PC-3 (cell line): ENCODE data around the gene FBLN1. TPM values are rescaled to one million over a fixed set of nuclear protein-coding genes. Genes with fewer than 3 reads are reported as not detected.

Experiments used
- ATAC-seq: fragments of 200-7000 bp; cut with Tn5 transposase; 2 replicates; pipeline ENCODE4 v1.9.1; 2020; ENCODE audit warnings: mild to moderate bottlenecking, moderate library complexity
- BruUV-seq: library from RNA; stranded (reverse); fragments of 400-500 nt; replicated peaks from 2 replicates; lab custom pipeline; 2021; lab: Mats Ljungman, UMichigan
- CTCF ChIA-PET: fragments of 300-600 bp; sonication (Branson Sonifier 250); formaldehyde crosslinking; loops from one replicate; lab custom pipeline; 2022; ENCODE audit warnings: antibody characterized with exemption; lab: Charles Lee
- POLR2A ChIA-PET: fragments of 300-600 bp; sonication (Branson Sonifier 250); formaldehyde crosslinking; loops from one replicate; lab custom pipeline; 2022; ENCODE audit warnings: antibody characterized with exemption; ENCODE audit not compliant: unreplicated experiment; lab: Charles Lee
- DNase-seq: peaks from one replicate; pipeline ENCODE4 v3.0.0-alpha.2; 2015
- H2AFZ ChIP-seq: fragments of 300-600 bp; sonication (generic); 2 replicates; pipeline ENCODE4 v1.6.0; 2016; ENCODE audit warnings: antibody characterized with exemption, low read length
- H3F3A ChIP-seq: fragments of 300-600 bp; sonication (generic); one replicate; pipeline ENCODE4 v1.6.0; 2017; ENCODE audit warnings: antibody characterized with exemption, low read length, control low read depth, mild to moderate bottlenecking; ENCODE audit not compliant: unreplicated experiment
- H3K27ac ChIP-seq: fragments of 300-600 bp; sonication (generic); 2 replicates; pipeline ENCODE4 v1.5.1; 2016; ENCODE audit warnings: mild to moderate bottlenecking, low read length
- H3K27me3 ChIP-seq: fragments of 300-600 bp; sonication (generic); 2 replicates; pipeline ENCODE4 v1.6.1; 2016; ENCODE audit warnings: low read length, mixed read lengths
- H3K36me3 ChIP-seq: fragments of 300-600 bp; sonication (generic); 2 replicates; pipeline ENCODE4 v1.6.1; 2016; ENCODE audit warnings: low read depth, mixed run types, low read length, mixed read lengths
- H3K4me1 ChIP-seq: fragments of 300-600 bp; sonication (generic); 2 replicates; pipeline ENCODE4 v1.5.1; 2016; ENCODE audit warnings: low read length; ENCODE audit not compliant: insufficient read depth
- H3K4me2 ChIP-seq: fragments of 300-600 bp; sonication (generic); 2 replicates; pipeline ENCODE4 v1.6.0; 2016; ENCODE audit warnings: low read length
- H3K4me3 ChIP-seq: fragments of 300-600 bp; sonication (generic); 2 replicates; pipeline ENCODE4 v1.5.1; 2016; ENCODE audit warnings: mild to moderate bottlenecking, low read length, mixed read lengths
- H3K79me2 ChIP-seq: fragments of 300-600 bp; sonication (generic); 2 replicates; pipeline ENCODE4 v1.6.1; 2017; ENCODE audit warnings: low read length, mixed read lengths
- H3K9ac ChIP-seq: fragments of 300-600 bp; sonication (generic); 2 replicates; pipeline ENCODE4 v1.6.0; 2016; ENCODE audit warnings: mild to moderate bottlenecking, low read length
- H3K9me2 ChIP-seq: fragments of 300-600 bp; sonication (generic); replicated peaks from 2 replicates; pipeline ENCODE4 v1.6.1; 2016; ENCODE audit warnings: mixed run types, low read length, mixed read lengths
- H3K9me3 ChIP-seq: fragments of 300-600 bp; sonication (generic); 2 replicates; pipeline ENCODE4 v1.6.1; 2016; ENCODE audit warnings: low read length, mixed read lengths
- H4K20me1 ChIP-seq: fragments of 300-600 bp; sonication (generic); 2 replicates; pipeline ENCODE4 v1.6.1; 2016; ENCODE audit warnings: low read length, mixed read lengths
- EZH2 ChIP-seq: fragments of 300-600 bp; sonication (generic); IDR thresholded peaks from one replicate; pipeline ENCODE4 v1.6.1; 2017; ENCODE audit warnings: antibody characterized with exemption, mild to moderate bottlenecking, low read length; ENCODE audit not compliant: unreplicated experiment
- EZH2phosphoT487 ChIP-seq: fragments of 300-600 bp; sonication (generic); IDR thresholded peaks from 2 replicates; pipeline ENCODE4 v1.6.1; 2018; ENCODE audit warnings: mild to moderate bottlenecking, antibody characterized with exemption, low read length, borderline replicate concordance
- intact Hi-C: fragments of 100-400 bp; cut with micrococcal nuclease; formaldehyde crosslinking; loops from 2 replicates; pipeline ENCODE4 v1.9.0; 2023
- total RNA-seq: library from RNA; depleted of rRNA; stranded (reverse); fragments of >200 nt; gene quantifications from 2 replicates; pipeline ENCODE4 v1.2.3, GENCODE V29; 2014
- TF ChIP-seq, protein P1 (sequence below): fragments of 300-600 bp; sonication (generic); conservative IDR thresholded peaks from 2 replicates; pipeline ENCODE4 v1.5.1; 2017; ENCODE audit warnings: antibody characterized with exemption, low read depth, mild to moderate bottlenecking, low read length

The FBLN1 gene
- total RNA-seq, 1 experiment from 2014 or later, result 13.4 TPM

GRCh38 chr22:45483918-45484499 is 18.7 kb upstream of the FBLN1 start:
- H2AFZ ChIP-seq, result no peak overlapping the region
- CTCF ChIA-PET, result no interaction called here
- DNase-seq, result no peak

GRCh38 chr22:45484742-45485141 is 17.9 kb upstream of the FBLN1 start:
- TF ChIP-seq EZH2phosphoT487 (no peak), EZH2 (no peak)
- TF ChIP-seq, protein P1, sequence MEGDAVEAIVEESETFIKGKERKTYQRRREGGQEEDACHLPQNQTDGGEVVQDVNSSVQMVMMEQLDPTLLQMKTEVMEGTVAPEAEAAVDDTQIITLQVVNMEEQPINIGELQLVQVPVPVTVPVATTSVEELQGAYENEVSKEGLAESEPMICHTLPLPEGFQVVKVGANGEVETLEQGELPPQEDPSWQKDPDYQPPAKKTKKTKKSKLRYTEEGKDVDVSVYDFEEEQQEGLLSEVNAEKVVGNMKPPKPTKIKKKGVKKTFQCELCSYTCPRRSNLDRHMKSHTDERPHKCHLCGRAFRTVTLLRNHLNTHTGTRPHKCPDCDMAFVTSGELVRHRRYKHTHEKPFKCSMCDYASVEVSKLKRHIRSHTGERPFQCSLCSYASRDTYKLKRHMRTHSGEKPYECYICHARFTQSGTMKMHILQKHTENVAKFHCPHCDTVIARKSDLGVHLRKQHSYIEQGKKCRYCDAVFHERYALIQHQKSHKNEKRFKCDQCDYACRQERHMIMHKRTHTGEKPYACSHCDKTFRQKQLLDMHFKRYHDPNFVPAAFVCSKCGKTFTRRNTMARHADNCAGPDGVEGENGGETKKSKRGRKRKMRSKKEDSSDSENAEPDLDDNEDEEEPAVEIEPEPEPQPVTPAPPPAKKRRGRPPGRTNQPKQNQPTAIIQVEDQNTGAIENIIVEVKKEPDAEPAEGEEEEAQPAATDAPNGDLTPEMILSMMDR, result no peak
- no peak overlapping the region for H3K4me3 ChIP-seq
- POLR2A ChIA-PET, result no interaction called here
- DNase-seq (no peak), ATAC-seq (no peak)
- no peak overlapping the region for H3K9ac ChIP-seq
- no peaks in the 10 kb centered on the region for H3F3A ChIP-seq
- no peaks in the 10 kb centered on the region for H4K20me1 ChIP-seq
- intact Hi-C loops, result no loop called here
- no TSS peak for BruUV-seq
- 0 out of 2 replicates have a peak, but pooled peaks cover 3% of the 10 kb centered on the region for H3K9me3 ChIP-seq
- H3K9me2 ChIP-seq, result no peaks in the 10 kb centered on the region
- no peak overlapping the region for H3K4me2 ChIP-seq
- H3K27ac ChIP-seq, result no peak overlapping the region
- H3K36me3 ChIP-seq, result no peaks in the 10 kb centered on the region
- H3K4me1 ChIP-seq, result no peaks in the 10 kb centered on the region
- no peaks in the 10 kb centered on the region for H3K79me2 ChIP-seq
- H2AFZ ChIP-seq, result no peak overlapping the region
- CTCF ChIA-PET, result no interaction called here
- H3K27me3 ChIP-seq, result no peaks in the 10 kb centered on the region

More at GRCh38 chr22:45483918-45484499, 18.7 kb upstream of the FBLN1 start:
- Histone ChIP-seq H3K4me1 (no peaks in the 10 kb centered on the region), H3K27me3 (no peaks in the 10 kb centered on the region), H3K9ac (no peak overlapping the region), H3F3A (no peaks in the 10 kb centered on the region), H3K79me2 (no peaks in the 10 kb centered on the region), H3K27ac (no peak overlapping the region), H3K36me3 (no peaks in the 10 kb centered on the region), H3K4me3 (no peak overlapping the region), H3K4me2 (no peak overlapping the region), H4K20me1 (no peaks in the 10 kb centered on the region), H3K9me2 (no peaks in the 10 kb centered on the region), H3K9me3 (0 out of 2 replicates have a peak, but pooled peaks cover 3% of the 10 kb centered on the region)
- TF ChIP-seq EZH2phosphoT487 (no peak), EZH2 (no peak)
- TF ChIP-seq, protein P1, result no peak
- BruUV-seq, result no TSS peak
- intact Hi-C loops, result no loop called here
- no peak for ATAC-seq
- POLR2A ChIA-PET, result no interaction called here

GRCh38 chr22:45485261-45485660 is 17.4 kb upstream of the FBLN1 start:
- Histone ChIP-seq H3K4me1 (no peaks in the 10 kb centered on the region), H3K79me2 (no peaks in the 10 kb centered on the region), H3K9me3 (0 out of 2 replicates have a peak, but pooled peaks cover 3% of the 10 kb centered on the region), H3K9ac (no peak overlapping the region), H3K4me2 (no peak overlapping the region), H3K27ac (no peak overlapping the region), H2AFZ (no peak overlapping the region), H3F3A (no peaks in the 10 kb centered on the region), H3K27me3 (no peaks in the 10 kb centered on the region), H3K4me3 (no peak overlapping the region), H4K20me1 (no peaks in the 10 kb centered on the region), H3K36me3 (no peaks in the 10 kb centered on the region), H3K9me2 (no peaks in the 10 kb centered on the region)
- no peak for DNase-seq
- no peak for ATAC-seq
- ChIA-PET POLR2A (no interaction called here), CTCF (no interaction called here)
- BruUV-seq, result no TSS peak
- intact Hi-C loops, result no loop called here
- TF ChIP-seq, protein P1, result no peak
- TF ChIP-seq EZH2phosphoT487, result no peak
- TF ChIP-seq EZH2, result no peak
